Activated gamma-delta T cell (primary cell): ENCODE measurements around the gene DCN.
"Not testable (repeated sequence)": the region's sequence is repeated elsewhere in the genome, so short reads cannot be mapped to it uniquely, and the experiment has no call there.

ENCODE experiments used
- DNase-seq: peaks from one replicate; lab custom pipeline; 2025; lab: John Stamatoyannopoulos, UW
- total RNA-seq, 2 donors: gene quantifications; one replicate each; lab custom pipeline; 2026; lab: John Stamatoyannopoulos, UW

The DCN gene
- 0 to 0.26 reads per million in 2 donors for total RNA-seq

- DNase-seq, result no peak
Observed at GRCh38 chr12:91182636-91183455, at the start of gene DCN. Gene DCN (minus strand): TSS chr12:91182817. CDS start chr12:91178552, 4,265 bp downstream.

GRCh38 chr12:91230841-91231240 lies 48.2 kb upstream of the DCN start:
- DNase-seq, result no peak

GRCh38 chr12:91226951-91227350 lies 44.3 kb upstream of the DCN start:
- DNase-seq, result no peak

- DNase-seq, result no peak
Observed at GRCh38 chr12:91225316-91225715, 42.7 kb upstream of the DCN start.

- no peak for DNase-seq
Observed at GRCh38 chr12:91224401-91224800, 41.8 kb upstream of the DCN start.

- DNase-seq, result no peak
Observed at GRCh38 chr12:91222746-91223145, 40.1 kb upstream of the DCN start.

- DNase-seq, result no peak
Observed at GRCh38 chr12:91219919-91220318, 37.3 kb upstream of the DCN start.

- DNase-seq, result no peak
Observed at GRCh38 chr12:91219511-91219910, 36.9 kb upstream of the DCN start.

- DNase-seq, result no peak
Observed at GRCh38 chr12:91216871-91217270, 34.3 kb upstream of the DCN start.

- DNase-seq, result no peak
Observed at GRCh38 chr12:91215940-91216454, 33.4 kb upstream of the DCN start.

- no peak for DNase-seq
Observed at GRCh38 chr12:91211866-91212265, 29.2 kb upstream of the DCN start.

GRCh38 chr12:91210618-91211017 lies 28.0 kb upstream of the DCN start:
- no peak for DNase-seq

GRCh38 chr12:91210144-91210543 lies 27.5 kb upstream of the DCN start:
- DNase-seq, result no peak

GRCh38 chr12:91207301-91207700 lies 24.7 kb upstream of the DCN start:
- not testable (repeated sequence) for DNase-seq

GRCh38 chr12:91205811-91206210 lies 23.2 kb upstream of the DCN start:
- DNase-seq, result no peak

GRCh38 chr12:91204421-91204820 lies 21.8 kb upstream of the DCN start:
- DNase-seq, result no peak

GRCh38 chr12:91203610-91204009 lies 21.0 kb upstream of the DCN start:
- no peak for DNase-seq

GRCh38 chr12:91202390-91202789 lies 19.8 kb upstream of the DCN start:
- no peak for DNase-seq

GRCh38 chr12:91196436-91196835 lies 13.8 kb upstream of the DCN start:
- no peak for DNase-seq

GRCh38 chr12:91194500-91194899 lies 11.9 kb upstream of the DCN start:
- no peak for DNase-seq

- no peak for DNase-seq
Observed at GRCh38 chr12:91191513-91192111, 9.0 kb upstream of the DCN start.

- no peak for DNase-seq
Observed at GRCh38 chr12:91189516-91189915, 6.9 kb upstream of the DCN start.

GRCh38 chr12:91188778-91189177 lies 6.2 kb upstream of the DCN start:
- no peak for DNase-seq
